ENCODE measurements around the gene GP9.
"Not testable (repeated sequence)": the region's sequence is repeated elsewhere in the genome, so short reads cannot be mapped to it uniquely, and the experiment has no call there.

GP9 gene

GRCh38 chr3:129081503-129081902 is 20.9 kb downstream of the GP9 start:
- no peak for DNase-seq

- DNase-seq, result no peak
Measured at GRCh38 chr3:129082026-129082425, 21.4 kb downstream of the GP9 start.

- no peak for DNase-seq
Measured at GRCh38 chr3:129084501-129084900, 23.9 kb downstream of the GP9 start.

- DNase-seq, result no peak
Measured at GRCh38 chr3:129085165-129085715, 24.7 kb downstream of the GP9 start.

- DNase-seq, result no peak
Measured at GRCh38 chr3:129085818-129086217, 25.2 kb downstream of the GP9 start.

GRCh38 chr3:129087138-129087702 is 26.6 kb downstream of the GP9 start:
- DNase-seq, result no peak

- peak in 1 of 2 donors; percentile 12 for DNase-seq
Measured at GRCh38 chr3:129087904-129088303, 27.3 kb downstream of the GP9 start.

- DNase-seq, result not testable (repeated sequence)
Measured at GRCh38 chr3:129088312-129088711, 27.7 kb downstream of the GP9 start.

GRCh38 chr3:129095285-129095684 is 34.7 kb downstream of the GP9 start:
- no peak for DNase-seq

- no peak for DNase-seq
Measured at GRCh38 chr3:129100274-129100673, 39.7 kb downstream of the GP9 start.

GRCh38 chr3:129101370-129102138 is 41.0 kb downstream of the GP9 start:
- DNase-seq, result no peak

- DNase-seq, result no peak
Measured at GRCh38 chr3:129103296-129103695, 42.7 kb downstream of the GP9 start.

- no peak for DNase-seq
Measured at GRCh38 chr3:129104051-129104450, 43.5 kb downstream of the GP9 start.

GRCh38 chr3:129104498-129105079 is 44.0 kb downstream of the GP9 start:
- no peak for DNase-seq

GRCh38 chr3:129105862-129106261 is 45.3 kb downstream of the GP9 start:
- DNase-seq, result no peak

- DNase-seq, result no peak
Measured at GRCh38 chr3:129106320-129106719, 45.7 kb downstream of the GP9 start.

- no peak for DNase-seq
Measured at GRCh38 chr3:129106866-129107565, 46.4 kb downstream of the GP9 start.

- no peak for DNase-seq
Measured at GRCh38 chr3:129107793-129108192, 47.2 kb downstream of the GP9 start.

- DNase-seq, result not testable (repeated sequence)
Measured at GRCh38 chr3:129111076-129111780, 50.6 kb downstream of the GP9 start.
